GM19395 (cell line): ENCODE data around the gene RANBP10.
"Not testable (repeated sequence)": the region's sequence is repeated elsewhere in the genome, so short reads cannot be mapped to it uniquely, and the experiment has no call there.

Source experiments
- ATAC-seq: cut with Tn5 transposase; IDR thresholded peaks from one replicate; pipeline ENCODE4 v1.9.1; 2021; ENCODE audit warnings: mild to moderate bottlenecking, moderate library complexity; ENCODE audit not compliant: unreplicated experiment

RANBP10 gene

GRCh38 chr16:67719048-67719777 lies 87.1 kb downstream of the RANBP10 start, which contains the start of gene GFOD2:
GFOD2 (minus strand) TSS chr16:67719316; CDS start chr16:67685715, 33,601 bp downstream.
- peak; percentile 79 for ATAC-seq

- no peak for ATAC-seq
Measured at GRCh38 chr16:67718668-67719047, 87.7 kb downstream of the RANBP10 start.

- ATAC-seq, result no peak
Measured at GRCh38 chr16:67716097-67716496, 90.3 kb downstream of the RANBP10 start.

GRCh38 chr16:67714522-67714921 lies 91.8 kb downstream of the RANBP10 start:
- no peak for ATAC-seq

DNA sequence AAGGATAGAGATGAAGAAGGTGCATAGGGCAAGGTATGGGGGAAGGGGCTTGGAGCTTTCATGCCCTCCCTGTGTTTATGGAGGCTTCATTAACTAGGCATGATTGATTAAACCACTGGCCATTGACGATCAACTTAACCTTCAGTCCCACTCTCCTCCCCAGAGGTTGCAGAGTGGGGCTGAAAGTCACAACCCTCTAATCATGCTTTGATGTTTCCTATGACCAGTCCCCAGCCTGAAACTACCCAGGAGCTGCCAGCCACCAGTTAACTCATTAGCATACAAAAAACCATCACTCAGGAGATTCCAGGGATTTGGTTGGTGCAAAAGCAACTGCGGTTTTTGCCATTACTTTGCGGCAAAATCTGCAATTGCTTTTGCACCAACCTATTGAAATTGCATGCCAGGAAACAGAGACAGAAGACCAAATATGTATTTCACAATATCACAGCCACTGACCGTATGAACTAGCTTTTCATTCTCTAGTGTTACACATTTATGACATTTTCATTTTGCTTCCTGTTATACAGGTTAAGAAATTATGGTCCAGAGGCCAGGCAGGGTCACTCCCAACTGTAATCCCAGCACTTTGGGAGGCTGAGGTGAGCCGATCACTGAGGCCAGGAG lies 92.6 kb downstream of the RANBP10 start:
- no peak for ATAC-seq

- no peak for ATAC-seq
Measured at GRCh38 chr16:67710607-67711006, 95.8 kb downstream of the RANBP10 start.

DNA sequence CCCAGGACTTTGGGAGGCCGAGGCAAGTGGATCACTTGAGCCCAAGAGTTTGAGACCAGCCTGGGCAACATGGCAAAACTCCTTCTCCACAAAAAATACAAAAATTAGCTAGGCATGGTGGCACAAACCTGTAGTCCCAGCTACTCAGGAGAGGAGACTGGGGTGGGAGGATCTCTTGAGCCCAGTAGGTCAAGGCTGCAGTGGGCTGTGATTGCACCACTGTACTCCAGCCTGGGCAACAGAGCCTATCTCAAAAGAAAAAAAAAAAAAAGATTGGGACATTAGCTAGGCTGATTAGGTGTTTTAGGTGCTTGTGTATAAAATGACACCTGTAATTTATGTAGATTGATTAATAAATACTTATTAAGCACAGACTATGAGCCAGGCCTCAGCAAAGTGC lies 97.3 kb downstream of the RANBP10 start:
- no peak for ATAC-seq

GRCh38 chr16:67708368-67708771 lies 98.0 kb downstream of the RANBP10 start:
- ATAC-seq, result no peak

DNA sequence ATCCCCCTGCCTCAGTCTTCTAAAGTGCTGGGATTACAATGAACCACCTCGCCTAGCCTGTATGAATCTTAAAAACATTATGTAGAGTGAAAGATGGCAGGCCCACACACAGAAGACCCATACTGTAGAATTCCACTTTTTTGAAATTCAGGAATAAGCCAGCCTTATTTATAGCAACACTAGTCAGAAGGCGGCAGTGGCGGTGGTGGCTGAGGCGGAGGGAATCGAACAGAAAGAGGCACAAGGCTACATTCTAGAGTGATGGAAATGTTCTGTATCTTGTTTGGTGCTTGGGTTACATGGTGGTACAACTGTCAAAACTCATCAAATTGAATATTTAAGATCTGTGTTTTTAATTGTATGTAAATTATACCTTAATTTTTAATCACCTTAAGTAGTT lies 98.6 kb downstream of the RANBP10 start:
- ATAC-seq, result no peak

DNA sequence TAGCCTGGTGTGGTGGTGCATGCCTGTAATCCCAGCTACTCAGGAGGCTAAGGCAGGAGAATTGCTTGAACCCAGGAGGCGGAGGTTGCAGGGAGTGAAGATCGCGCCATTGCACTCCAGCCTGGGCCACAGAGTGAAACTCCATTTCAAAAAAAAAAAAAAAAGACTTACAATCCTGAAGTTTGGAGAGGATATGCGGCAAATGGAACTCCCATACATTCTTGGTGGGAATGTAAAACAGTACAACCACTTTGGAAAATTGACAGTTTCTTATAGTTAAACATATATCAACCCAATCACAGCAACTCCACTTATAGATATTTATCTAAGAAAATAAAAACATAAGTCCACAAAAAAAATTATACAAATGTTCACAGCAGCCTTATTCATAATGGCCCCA lies 99.2 kb downstream of the RANBP10 start:
- ATAC-seq, result no peak

GRCh38 chr16:67704110-67704509 lies 102.2 kb downstream of the RANBP10 start:
- ATAC-seq, result no peak

DNA sequence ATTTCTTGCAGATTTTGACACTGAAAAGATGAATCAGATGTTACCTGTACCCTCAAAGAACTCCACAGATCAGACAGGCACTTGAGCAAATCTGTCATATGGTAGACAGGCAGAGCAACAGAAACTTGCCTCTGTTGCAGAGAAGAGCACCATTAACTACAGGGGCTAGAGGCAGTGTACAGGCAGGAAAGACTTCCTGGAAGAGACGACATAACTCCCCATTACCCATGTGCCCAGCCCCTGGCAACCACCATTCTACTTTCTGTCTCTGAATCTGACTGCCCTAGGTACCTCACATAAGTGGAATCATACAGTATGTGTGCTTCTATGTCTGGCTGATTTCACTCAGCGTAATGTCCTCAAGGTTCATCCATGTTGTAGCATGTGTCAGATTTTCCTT lies 102.7 kb downstream of the RANBP10 start:
- ATAC-seq, result no peak

- ATAC-seq, result no peak
Measured at GRCh38 chr16:67702130-67702529, 104.2 kb downstream of the RANBP10 start.

GRCh38 chr16:67701420-67701819 lies 104.9 kb downstream of the RANBP10 start:
- no peak for ATAC-seq

DNA sequence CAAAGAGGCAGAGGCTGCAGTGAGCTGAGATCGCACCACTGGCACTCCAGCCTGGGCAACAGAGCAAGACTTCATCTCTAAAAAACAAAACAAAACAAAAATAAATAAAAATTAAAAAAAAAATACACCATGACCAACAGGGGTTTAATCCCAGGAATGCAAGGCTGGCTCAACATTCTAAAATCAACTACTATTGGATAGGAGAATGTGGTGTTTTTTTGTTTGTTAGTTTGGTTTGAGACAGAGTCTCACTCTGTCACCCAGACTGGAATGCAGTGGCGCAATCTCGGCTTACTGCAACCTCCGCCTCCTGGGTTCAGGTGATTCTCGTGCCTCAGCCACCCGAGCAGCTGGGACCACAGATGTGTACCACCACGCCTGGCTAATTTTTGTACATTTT lies 107.1 kb downstream of the RANBP10 start:
- no peak for ATAC-seq

DNA sequence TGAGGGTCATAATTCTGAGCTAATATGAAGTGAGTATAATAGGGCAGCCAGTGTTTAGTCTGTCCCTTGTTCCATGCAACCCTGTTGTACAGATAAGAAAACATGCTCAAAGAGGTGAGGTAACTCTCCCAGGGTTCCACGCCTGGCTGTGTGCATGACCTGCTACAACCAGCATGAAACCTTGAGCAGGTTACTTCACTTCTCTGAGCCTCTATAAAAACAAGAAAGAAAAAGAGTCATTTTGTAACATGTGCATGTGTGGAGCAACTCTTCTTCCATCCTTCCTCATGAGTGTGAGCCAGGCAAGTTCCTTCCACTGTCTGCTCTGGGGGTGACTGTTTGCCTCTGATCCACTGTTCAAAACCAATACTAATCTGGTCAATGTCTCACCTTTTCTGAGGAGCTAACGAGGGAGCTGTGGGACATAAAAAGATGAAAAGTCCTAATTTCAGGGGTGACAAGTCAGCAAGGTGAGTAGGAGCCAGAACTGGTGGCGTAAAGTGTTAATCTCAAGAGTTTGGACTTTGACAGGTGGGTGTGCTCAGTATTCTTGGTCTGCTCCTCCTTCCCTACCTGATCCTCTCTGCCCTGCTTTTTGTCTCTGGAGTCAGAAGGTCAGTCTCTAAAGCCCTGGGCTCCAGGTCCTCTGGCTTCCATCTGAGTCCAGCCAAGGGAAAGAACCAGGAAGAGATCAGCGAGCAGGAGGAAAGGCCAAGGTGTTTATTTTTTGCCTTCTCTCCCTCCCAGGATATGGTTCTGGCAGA lies 108.8 kb downstream of the RANBP10 start:
- no peak for ATAC-seq

- no peak for ATAC-seq
Measured at GRCh38 chr16:67694611-67695010, 111.7 kb downstream of the RANBP10 start.

DNA sequence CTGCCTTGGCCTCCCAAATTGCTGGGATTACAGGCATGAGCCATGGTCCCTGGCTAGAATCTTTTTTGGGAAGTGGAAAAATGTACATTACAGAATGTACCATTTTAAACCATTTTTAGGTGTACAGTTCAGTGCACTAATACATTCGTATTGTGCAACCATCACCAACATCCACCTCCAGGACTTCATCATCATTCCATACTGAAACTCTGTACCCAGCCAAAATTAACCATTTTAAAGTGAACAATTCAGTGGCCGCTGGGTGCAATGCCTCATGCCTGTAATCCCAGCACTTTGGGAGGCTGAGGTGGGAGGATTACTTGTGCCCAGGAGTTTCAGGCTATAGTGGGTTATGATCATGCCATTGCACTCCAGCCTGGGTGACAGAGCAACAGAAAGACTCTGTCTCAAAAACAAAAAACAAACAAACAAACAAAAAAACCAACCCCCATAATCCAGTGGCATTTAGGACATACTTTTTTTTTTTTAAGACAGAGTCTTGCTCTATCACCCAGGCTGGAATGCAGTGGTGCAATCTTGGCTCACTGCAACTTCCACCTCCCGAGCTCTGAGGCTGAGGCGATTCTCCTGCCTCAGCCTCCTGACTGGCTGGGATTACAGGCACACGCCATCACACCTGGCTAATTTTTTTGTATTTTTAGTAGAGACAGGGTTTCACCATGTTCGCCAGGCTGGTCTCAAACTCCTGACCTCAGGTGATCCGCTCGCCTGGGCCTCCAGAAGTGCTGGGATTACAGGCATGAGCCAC lies 112.7 kb downstream of the RANBP10 start:
- ATAC-seq, result not testable (repeated sequence)

DNA sequence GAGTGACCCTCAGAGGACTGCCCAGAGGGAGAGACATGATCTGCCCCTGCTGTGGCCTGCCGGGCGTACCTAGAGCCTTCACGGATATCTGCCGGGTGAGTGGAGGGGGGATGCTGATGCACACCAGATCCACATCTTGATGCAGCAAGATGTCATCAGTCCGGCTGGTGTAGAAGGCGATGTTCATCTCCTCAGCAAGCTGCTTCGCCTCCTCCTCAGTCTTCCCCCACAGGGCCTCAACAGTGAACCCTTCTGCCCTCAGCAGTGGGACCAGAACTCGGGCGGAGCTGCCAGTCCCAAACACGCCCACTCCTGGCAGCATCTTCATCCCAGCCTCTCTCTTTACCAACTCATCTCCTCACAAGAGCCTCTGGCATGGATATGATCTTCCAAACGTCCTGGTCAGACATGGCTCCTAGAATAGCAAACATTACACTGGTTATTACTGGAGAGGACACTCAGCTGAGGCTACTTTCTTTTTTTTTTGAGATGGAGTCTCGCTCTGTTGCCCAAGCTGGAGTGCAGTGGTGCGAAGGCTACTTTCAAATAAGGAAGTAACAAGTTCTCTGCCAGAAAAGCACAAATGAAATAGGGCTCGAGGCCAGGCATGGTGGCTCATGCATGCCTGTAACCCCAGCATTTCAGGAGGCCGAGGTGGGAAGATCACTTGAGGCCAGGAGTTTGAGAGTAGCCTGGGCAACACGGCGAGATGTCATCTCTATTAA lies 120.8 kb downstream of the RANBP10 start:
- ATAC-seq, result no peak

- no peak for ATAC-seq
Measured at GRCh38 chr16:67683767-67684166, 122.6 kb downstream of the RANBP10 start.
